HG02970 (cell line): ENCODE results near the gene COL6A3.
"Not testable (repeated sequence)": the region's sequence is repeated elsewhere in the genome, so short reads cannot be mapped to it uniquely, and the experiment has no call there.

ENCODE experiments used
- ATAC-seq: cut with Tn5 transposase; IDR thresholded peaks from one replicate; pipeline ENCODE4 v1.9.1; 2021; ENCODE audit warnings: mild to moderate bottlenecking, moderate library complexity, moderate number of reproducible peaks; ENCODE audit not compliant: unreplicated experiment, low FRiP score

COL6A3 gene

GRCh38 chr2:237418300-237418699 is 4.3 kb upstream of the COL6A3 start:
- ATAC-seq = no peak

- no peak for ATAC-seq
Measured at GRCh38 chr2:237412988-237413776, 782 bp downstream of the COL6A3 start.

- no peak for ATAC-seq
Measured at GRCh38 chr2:237412646-237412987, 1.3 kb downstream of the COL6A3 start.

- ATAC-seq = no peak
Measured at GRCh38 chr2:237411683-237412423, 2.1 kb downstream of the COL6A3 start.

- no peak for ATAC-seq
Measured at GRCh38 chr2:237411092-237411601, 2.8 kb downstream of the COL6A3 start.

GRCh38 chr2:237409263-237409662 is 4.7 kb downstream of the COL6A3 start:
- ATAC-seq = not testable (repeated sequence)

- ATAC-seq = no peak
Measured at GRCh38 chr2:237408335-237409000, 5.5 kb downstream of the COL6A3 start.

GRCh38 chr2:237407700-237408099 is 6.3 kb downstream of the COL6A3 start:
- ATAC-seq = no peak

- ATAC-seq = no peak
Measured at GRCh38 chr2:237406371-237406895, 7.5 kb downstream of the COL6A3 start.

GRCh38 chr2:237405605-237406004 is 8.4 kb downstream of the COL6A3 start:
- ATAC-seq = no peak

GRCh38 chr2:237405006-237405559 is 8.9 kb downstream of the COL6A3 start:
- ATAC-seq = no peak

- ATAC-seq = no peak
Measured at GRCh38 chr2:237404413-237404812, 9.6 kb downstream of the COL6A3 start.

- no peak for ATAC-seq
Measured at GRCh38 chr2:237403024-237403882, 10.7 kb downstream of the COL6A3 start.

- ATAC-seq = no peak
Measured at GRCh38 chr2:237400199-237400598, 13.8 kb downstream of the COL6A3 start.

- ATAC-seq = no peak
Measured at GRCh38 chr2:237397072-237397471, 16.9 kb downstream of the COL6A3 start.

GRCh38 chr2:237393523-237393922 is 20.4 kb downstream of the COL6A3 start:
- no peak for ATAC-seq

GRCh38 chr2:237392186-237392585 is 21.8 kb downstream of the COL6A3 start:
- ATAC-seq = no peak

GRCh38 chr2:237391140-237391539 is 22.8 kb downstream of the COL6A3 start:
- ATAC-seq = no peak

GRCh38 chr2:237390235-237390634 is 23.7 kb downstream of the COL6A3 start:
- ATAC-seq = no peak

GRCh38 chr2:237389831-237390230 is 24.1 kb downstream of the COL6A3 start:
- no peak for ATAC-seq
